GM19238 (cell line): ENCODE results near the gene ZBTB43.

Source experiments
- DNase-seq: peaks from one replicate; pipeline ENCODE4 v3.0.0; 2011; ENCODE audit warnings: low spot score; ENCODE audit not compliant: insufficient read length

The ZBTB43 gene

GRCh38 chr9:126886034-126886822, 81.4 kb downstream of the ZBTB43 start:
- no peak for DNase-seq

GRCh38 chr9:126886897-126887296, 82.1 kb downstream of the ZBTB43 start:
- DNase-seq = no peak
